Measurements from ENCODE around the gene PSMB5.

- no peak for TF ChIP-seq LEF1 (IDR thresholded peaks at IDR 0.05; ENCODE audit: borderline replicate concordance)
- TF ChIP-seq L3MBTL2 (conservative IDR thresholded peaks at IDR 0.05), result no peak
- TF ChIP-seq BHLHE40 (IDR thresholded peaks at IDR 0.05; ENCODE audit: borderline replicate concordance), result no peak
- TF ChIP-seq FOXK2 (IDR thresholded peaks at IDR 0.05), result no peak
- TF ChIP-seq ZNF384 (IDR thresholded peaks at IDR 0.05), result no peak
- no peak for TF ChIP-seq FOXM1 (IDR thresholded peaks at IDR 0.05; ENCODE audit: borderline replicate concordance)
- no peak for TF ChIP-seq SP1 (IDR thresholded peaks at IDR 0.05)
- TF ChIP-seq HDGF (IDR thresholded peaks at IDR 0.05; ENCODE audit: borderline replicate concordance), result no peak
- TF ChIP-seq PKNOX1 (IDR thresholded peaks at IDR 0.05), result no peak
- no peak for TF ChIP-seq TARDBP (IDR thresholded peaks at IDR 0.05)
- TF ChIP-seq SUZ12 (IDR thresholded peaks at IDR 0.05), result no peak
- TF ChIP-seq ARNT (IDR thresholded peaks at IDR 0.05), result no peak
- no peak for TF ChIP-seq ELF4 (IDR thresholded peaks at IDR 0.05)
Measured at GRCh38 chr14:23058654-23059504, 24.2 kb upstream of the PSMB5 start.
